Fibroblast of peridontal ligament (primary cell): ENCODE results near the gene CPT1B.
"Not testable (repeated sequence)": the region's sequence is repeated elsewhere in the genome, so short reads cannot be mapped to it uniquely, and the experiment has no call there.

Experiments
- DNase-seq: peaks from one replicate; pipeline ENCODE4 v3.0.0-alpha.2; 2010; ENCODE audit errors: extremely low read depth

The CPT1B gene

GRCh38 chr22:50577987-50578775, at the start of gene CPT1B:
Gene CPT1B, minus strand, starts transcription at chr22:50578427. Its CDS starts 512 bp downstream, at chr22:50577915.
- peak; percentile 22 for DNase-seq

DNA sequence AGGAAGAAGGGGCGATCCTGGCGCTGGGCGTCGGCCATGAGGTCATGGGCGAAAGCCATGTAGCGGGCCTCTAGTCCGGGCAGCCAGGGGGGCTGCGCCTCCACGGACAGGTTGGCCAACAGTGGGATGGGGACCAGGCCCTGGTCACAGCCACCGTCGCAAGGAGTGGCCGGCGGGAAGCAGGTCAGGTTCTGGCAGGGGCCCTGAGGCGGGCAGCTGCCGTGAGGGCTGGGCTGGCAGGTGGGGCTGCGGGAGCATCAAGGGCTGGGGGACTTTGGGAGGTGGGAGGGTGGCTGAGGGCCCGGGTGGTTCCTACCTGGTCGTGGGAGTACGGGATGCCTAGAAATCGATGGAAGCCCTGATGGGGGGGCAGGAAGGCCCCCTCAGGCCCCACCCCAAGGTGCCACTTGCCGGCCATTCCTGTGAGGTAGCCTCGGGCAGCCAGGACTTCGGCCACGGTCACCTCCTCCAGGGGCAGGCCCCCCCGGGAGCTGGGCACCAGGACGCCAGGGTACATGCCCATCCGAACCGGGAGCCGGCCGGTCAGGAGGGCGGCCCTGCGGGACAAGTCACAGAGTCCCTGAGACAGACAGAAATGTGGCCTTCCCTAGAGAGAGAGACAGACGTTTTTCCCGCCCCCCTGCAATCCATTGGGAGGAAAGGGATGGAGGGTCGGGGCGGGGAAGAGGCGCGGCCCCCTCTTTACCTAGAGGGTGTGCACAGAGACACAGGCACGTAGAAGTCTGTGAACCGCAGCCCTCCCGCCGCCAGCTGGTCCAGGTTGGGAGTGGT, 48.8 kb upstream of the CPT1B start:
- no peak for DNase-seq

- no peak for DNase-seq
Measured at GRCh38 chr22:50626314-50626849, 48.2 kb upstream of the CPT1B start.

- no peak for DNase-seq
Measured at GRCh38 chr22:50625568-50626313, 47.5 kb upstream of the CPT1B start.

GRCh38 chr22:50625131-50625567, 46.9 kb upstream of the CPT1B start:
- no peak for DNase-seq

DNA sequence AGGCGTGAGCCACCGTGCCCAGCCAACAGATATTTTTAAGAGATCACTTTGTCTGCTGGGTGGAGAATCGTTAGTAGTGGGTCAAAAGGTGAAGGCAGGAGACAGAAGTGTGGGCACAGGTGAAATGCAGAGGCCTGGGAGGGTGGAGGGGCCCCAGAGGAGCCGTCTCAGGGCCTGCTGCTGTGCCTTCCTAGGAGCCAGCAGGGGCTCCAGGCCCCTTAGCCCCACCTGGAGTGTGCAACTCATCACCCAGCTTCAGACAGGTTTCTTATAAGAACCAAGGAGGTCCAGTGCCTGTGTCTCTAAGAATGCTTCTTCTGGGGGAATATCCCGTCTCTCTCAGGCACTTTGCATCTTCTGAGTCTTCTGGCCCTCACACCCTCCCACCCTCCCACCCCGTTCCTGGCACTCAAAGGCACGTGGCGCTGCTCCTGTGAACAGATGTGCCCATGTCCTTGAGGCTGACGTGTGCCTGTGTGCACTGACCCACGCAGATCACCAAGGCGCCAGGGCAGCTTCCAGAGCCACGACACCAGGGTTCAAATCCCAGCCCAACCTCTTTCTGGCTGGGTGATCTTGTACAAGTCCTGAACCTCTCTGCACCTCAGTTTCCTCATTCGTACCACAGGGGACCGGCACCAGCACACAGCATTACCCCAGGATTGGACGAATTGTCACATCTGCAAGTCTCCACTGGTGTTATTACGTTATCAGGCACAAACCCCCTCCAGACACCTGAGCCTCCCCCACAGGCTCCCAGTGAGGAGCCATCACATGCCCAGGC, 46.3 kb upstream of the CPT1B start:
- no peak for DNase-seq

DNA sequence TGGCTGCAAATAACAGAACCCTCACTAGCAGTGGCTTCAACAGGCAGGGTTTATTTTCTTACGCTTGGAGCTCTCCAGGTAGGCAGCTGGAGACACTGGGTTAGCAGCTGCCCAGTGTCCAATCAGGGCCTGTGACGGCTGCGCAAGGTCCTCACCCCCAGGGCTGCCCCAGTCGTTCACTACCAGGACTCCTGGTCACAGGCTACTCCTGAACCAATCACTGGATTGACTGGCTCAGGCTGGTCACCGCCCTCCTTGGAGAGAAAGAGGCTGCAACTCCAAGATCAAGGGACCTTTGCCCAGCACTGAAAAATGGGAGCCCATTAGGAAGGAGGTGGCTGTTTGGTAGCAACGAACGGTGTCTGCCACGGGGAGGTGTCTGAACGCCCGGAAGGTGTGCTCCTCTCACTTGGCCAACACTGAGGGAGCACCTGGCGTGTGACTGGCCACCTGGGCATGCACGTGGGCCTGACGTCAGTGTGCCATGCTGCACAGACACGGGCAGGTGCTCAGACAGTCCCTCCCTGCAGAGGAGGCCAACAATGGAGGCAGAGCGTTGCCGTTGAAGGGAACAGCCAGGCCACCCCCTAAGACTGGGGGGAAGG, 44.6 kb upstream of the CPT1B start:
- DNase-seq = no peak

DNA sequence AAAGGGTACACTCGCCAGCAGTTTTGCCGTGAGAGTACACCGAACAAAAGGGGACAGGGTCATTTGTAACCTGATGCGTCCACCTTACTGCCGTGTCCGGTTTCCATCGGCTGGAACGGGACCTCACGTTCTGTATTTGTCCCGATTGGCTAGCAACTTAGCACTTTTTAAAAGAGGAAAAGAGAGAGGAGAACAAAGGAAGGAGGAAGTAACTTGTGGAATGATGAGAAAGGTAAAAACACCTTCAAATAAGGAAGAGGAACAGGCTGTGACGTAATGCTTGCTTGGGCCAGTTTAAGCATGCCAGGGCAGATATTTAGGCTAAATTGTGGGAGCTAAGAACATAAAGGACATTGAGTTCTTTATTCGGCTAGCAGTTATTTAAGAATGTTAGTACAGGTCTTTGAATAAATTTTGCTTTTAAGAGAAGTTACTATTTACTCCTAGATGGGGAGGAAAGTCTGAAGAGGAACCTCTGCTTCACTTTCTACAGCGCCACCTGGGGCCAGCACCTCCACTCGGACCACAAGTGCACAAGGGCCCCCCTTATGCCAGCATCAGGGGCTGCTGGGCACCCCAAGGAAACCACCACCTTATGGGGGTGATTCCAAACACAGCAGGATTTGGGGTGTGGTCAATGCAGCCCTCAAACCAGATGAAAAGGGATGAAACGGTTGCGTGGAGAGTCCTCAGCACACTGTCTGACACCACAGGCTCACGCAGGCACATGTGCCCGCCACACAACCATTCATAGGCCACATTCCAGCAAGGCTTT, 43.9 kb upstream of the CPT1B start:
- no peak for DNase-seq

DNA sequence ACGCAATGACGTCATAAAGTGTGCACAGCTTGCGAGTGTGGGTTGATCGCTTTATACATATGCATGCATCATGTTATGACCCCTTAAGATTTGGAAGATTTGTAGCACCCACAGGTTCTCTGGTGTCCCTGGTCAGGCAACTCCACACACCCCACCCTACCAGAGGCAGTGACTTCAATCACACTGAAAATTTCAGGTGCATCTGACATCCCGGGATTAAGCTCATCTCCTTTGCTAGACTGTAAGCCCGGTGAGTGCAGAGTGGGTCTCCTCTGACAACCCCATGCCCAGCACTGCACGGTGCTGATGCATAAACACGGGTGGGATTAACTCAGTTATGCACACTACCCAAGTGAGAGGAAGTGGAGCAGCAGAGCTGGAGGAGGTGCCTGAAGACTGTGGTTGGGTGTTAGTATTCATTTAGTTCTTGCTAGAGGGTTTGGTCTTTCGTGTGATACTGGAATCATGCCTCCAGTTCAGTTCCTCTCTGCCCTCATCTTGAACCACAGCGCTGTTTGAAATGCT, 43.2 kb upstream of the CPT1B start:
- no peak for DNase-seq

DNA sequence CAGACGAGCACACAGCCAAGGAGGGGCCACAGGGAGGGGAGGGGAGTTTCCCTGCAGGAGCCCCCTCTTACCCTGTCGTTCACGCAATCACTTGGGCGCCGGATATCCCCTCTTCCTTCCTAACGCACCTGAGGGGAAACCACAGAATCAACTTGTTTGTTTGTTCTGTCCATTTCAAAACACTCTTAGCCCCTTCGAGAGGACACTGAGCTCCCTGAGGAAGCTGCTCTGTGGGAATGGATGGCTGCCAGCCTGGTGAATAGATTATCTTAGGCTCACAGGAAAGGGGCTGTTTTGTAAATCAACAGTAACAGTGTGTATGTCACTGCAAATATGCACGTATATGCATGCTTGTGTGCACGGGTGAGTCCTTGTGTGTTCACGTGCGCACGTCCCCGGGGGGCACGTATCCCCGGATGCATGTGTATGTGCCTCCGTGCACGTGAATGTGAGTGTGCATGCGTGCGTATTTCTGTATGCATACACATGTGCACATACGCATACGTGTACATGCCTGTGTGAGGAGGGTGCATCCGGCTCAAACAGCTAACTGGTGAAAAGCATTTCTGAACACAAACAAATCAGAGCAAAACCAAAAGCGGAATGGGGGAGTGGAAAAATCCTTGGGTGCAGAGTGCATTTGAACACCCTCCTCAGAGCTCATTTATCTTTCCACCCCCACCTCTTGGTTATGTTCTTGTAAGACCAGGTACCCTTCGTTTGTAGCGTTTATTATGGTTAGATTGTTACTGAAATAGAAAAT, 42.5 kb upstream of the CPT1B start:
- peak; percentile 12 for DNase-seq

GRCh38 chr22:50614296-50614695, 36.1 kb upstream of the CPT1B start:
- DNase-seq = not testable (repeated sequence)

- no peak for DNase-seq
Measured at GRCh38 chr22:50613291-50613981, 35.2 kb upstream of the CPT1B start.

DNA sequence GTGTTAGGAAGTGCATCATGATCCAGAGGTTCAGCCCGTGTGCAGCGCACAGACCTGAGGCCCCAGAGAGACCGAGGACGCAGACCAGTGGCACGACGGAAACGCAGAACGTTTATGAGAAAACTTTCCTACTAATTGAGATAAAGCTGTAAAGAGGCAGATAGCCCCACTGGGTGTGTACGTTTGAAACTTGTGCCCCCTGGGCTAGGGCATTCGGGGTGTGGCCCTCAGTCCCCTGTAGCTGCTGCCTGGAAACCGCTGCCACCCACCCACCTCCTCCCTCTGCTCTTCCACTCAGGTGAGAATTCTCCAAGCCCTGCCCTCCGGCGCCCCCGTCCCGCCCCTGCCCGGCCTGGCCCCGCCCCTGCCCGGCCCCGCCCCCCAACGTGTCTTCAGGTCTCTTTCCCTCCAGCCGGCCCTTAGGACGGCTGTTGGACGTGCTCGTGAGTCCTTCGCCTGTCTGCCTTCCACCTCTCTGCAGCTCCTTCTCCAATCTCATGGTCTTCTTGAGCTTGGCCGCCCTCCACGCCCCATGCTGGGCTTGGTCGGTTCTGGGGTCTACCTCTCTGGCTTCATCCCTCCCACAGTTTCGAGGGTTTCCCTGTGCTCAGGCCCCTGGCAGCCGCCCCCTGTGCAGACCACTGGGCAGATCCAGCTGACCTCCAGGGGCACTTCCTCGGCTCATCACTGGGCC, 34.4 kb upstream of the CPT1B start:
- DNase-seq = no peak

- no peak for DNase-seq
Measured at GRCh38 chr22:50612168-50612527, 33.9 kb upstream of the CPT1B start.

DNA sequence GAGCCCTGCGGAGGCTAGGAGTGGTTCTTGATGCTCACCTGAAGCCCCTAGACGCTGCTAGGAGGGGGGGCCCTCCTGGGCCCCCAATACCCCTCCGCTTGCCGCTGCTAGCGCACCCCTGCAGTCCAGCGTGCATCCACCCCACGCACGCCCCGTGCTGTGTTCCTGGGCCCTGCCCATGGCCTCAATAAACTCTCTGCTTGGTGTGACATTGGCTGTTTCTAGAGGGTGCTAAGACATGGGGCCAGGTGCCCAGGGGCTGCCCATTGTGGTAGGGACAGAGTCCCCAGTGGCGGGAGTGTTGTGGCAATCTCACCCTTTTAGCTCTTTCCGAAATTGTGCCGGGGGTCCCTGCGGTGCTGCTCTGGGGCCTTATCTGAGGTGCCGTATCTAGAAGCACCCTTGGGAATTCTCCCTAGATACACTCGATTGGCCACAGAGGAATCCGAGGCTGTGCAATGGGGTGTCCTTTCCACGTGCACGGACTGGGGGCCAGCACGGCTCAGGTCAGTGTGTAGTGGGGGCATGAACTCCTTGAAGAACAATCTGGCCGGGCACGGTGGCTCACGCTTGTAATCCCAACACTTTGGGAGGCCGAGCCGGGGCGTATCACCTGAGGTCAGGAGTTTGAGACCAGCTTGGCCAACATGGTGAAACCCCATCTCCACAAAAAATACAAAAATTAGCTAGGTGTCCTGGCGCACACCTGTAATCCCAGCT, 33.3 kb upstream of the CPT1B start:
- no peak for DNase-seq

GRCh38 chr22:50610581-50610980, 32.4 kb upstream of the CPT1B start:
- no peak for DNase-seq

- no peak for DNase-seq
Measured at GRCh38 chr22:50610041-50610451, 31.8 kb upstream of the CPT1B start.
